HG03135 (cell line): ENCODE results near the gene PGAM5.

Experiments
- ATAC-seq: cut with Tn5 transposase; IDR thresholded peaks from one replicate; pipeline ENCODE4 v1.9.1; 2021; ENCODE audit warnings: mild to moderate bottlenecking, moderate library complexity; ENCODE audit not compliant: unreplicated experiment

The PGAM5 gene

GRCh38 chr12:132710405-132711079 lies at the start of gene PGAM5:
Gene PGAM5 (plus strand): TSS chr12:132710842. CDS start chr12:132710877, 35 bp downstream.
- ATAC-seq: peak; percentile 88

DNA sequence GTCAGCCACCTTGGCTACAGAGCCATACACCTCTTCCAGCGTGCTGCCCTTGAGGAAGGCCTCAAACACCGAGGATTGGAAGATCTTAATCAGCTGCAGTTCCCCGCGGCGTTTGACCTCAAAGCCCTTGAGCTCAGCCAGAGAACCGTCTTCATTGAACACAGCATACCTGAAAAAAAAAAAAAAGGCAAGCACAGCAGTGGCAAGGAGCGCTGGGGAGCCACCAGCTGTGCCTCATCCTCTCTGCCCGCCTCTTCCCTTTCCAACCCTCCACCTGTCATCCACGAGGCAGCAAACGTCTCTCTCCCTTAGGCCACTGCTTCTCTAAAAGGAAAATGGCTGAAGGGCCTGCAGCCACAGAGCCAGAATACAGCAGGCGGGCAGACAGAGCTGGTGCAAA lies 49.6 kb upstream of the PGAM5 start:
- ATAC-seq: no peak

- ATAC-seq: no peak
Observed at GRCh38 chr12:132661972-132662371, 48.7 kb upstream of the PGAM5 start.

DNA sequence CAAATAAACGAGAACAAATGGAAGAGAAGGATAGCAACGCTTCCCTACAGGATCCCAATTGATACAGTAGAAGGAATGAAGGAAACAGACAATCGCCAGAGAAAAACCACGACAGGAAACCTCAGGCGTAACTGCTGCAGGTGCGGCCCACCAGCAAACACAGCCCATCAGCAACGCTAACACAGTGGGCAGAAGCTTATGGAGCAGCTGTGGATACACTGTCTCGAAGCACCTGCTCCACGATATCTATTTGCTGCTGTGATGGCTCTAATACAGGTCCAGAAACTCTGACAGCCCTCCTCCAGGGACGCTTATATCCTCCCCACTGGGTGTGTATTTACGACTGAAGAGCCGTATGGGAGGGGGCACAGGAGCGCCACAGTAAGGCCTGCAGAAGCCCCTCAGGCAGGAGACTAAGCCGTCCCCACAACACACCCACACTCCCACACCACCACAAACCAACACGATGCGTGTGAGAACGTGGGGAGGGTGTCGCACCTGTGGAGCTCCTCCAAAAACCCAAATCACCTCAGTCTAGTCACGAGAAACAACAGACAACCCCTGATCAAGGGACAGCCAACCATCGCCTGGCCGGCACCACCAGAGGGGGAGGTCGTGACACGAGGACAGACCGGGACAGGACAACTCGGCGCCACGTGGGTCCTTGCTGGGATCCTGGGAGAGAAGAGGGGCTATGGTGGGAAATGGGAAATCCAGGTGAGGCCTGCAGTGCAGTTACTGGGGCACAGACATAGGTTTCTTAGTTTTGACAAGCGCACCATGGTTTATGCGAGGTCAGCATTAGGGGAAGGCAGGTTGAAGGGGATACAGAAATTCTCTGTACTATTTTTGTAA lies 47.5 kb upstream of the PGAM5 start:
- no peak for ATAC-seq

- no peak for ATAC-seq
Observed at GRCh38 chr12:132664206-132665148, 46.2 kb upstream of the PGAM5 start.

GRCh38 chr12:132665149-132665491 lies 45.5 kb upstream of the PGAM5 start:
- no peak for ATAC-seq

GRCh38 chr12:132665794-132666193 lies 44.8 kb upstream of the PGAM5 start:
- ATAC-seq: no peak

GRCh38 chr12:132668191-132669088 lies 42.2 kb upstream of the PGAM5 start:
- ATAC-seq: no peak

DNA sequence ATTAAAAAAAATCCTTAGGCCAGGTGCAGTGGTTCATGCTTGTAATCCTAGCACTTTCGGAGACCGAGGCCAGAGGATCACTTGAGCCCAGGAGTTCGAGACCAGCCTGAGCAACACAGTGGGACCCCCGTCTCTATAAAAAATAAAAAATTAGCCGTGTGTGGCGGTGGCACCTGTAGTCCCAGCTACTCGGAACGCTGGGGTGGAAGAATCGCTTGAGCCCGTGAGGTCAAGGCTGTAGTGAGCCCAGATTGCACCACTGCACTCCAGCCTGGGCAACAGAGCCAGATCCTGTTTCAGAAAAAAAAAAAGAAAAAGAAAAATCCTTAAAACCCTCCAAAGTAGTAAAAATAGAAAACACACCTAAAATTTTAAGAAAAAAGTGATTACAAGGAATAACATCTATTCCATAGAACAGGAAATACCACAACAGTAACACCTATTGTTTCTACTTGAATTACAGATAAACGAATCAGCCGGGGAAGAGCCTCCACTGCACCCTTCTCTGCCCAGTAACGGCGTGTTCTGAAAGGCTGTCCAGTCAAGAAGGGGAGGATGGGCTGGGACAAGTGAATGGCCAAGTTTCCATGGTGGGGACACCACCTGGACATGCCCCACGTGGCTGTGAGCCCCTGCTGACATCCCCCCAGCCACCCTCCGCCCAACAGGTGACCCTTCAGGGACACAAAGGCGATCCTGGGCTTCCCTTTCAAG lies 41.3 kb upstream of the PGAM5 start:
- no peak for ATAC-seq

- no peak for ATAC-seq
Observed at GRCh38 chr12:132672116-132672515, 38.5 kb upstream of the PGAM5 start.

- no peak for ATAC-seq
Observed at GRCh38 chr12:132672678-132673077, 38.0 kb upstream of the PGAM5 start.

DNA sequence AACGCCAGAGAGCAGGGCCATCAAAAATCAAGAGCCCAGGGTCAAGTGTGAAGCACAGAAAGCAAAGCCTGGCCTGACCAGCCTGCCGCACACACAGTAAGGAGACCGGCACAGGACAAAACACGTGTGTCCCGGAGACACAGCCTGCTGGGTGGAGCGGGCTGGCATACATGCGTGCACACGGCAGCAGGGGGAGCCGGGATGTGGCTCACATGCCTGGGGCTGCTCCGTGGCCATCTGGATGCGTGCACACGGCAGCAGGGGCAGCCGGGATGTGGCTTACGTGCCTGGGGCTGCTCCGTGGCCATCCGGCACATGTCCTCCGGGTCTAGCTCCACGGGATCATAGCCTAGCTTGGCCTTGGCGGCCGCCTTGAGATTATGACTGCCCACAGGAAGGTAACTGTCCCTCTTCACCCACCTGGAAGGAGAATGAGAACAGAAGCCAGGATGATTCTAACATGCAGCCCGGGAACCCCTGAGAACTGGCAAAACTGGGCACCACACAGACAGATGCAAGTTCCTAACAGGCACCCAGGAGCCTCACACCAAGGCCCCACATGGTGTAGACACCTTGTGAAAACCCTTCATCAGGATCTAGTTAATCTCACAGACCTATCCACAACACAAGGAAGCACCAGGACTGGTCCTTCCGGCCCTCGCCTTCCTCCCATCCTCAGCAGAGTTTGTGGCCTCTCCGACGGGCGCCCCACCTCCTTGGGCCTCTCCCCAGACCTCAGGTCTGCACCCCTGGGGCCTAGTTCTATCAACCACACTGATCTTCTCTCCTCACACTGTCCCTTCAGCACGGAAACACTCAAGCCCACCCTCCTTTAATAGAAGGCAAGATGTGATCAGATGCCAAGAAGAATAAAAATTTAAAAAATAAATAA lies 37.1 kb upstream of the PGAM5 start:
- no peak for ATAC-seq

DNA sequence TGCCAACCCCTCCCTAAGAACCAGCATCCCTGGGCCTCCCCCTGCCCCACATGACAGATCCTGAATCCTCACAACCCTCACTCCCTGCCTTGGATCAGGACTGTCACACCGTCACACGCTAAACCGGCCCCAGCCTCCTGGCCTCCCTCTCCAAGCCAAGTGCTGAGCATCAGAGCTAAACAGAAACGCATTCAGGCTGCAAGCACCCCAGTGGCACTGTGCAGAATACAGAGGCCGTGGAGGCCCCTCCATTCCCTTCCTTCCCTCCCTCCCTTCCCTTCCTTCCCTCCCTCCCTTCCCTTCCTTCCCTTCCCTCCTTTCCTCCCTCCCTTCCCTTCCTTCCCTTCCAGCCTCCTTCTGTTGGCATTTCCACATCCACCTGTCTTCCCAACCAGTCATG lies 36.1 kb upstream of the PGAM5 start:
- ATAC-seq: no peak

- no peak for ATAC-seq
Observed at GRCh38 chr12:132675757-132676432, 34.7 kb upstream of the PGAM5 start.

- ATAC-seq: no peak
Observed at GRCh38 chr12:132677492-132677891, 33.1 kb upstream of the PGAM5 start.

GRCh38 chr12:132685400-132685799 lies 25.2 kb upstream of the PGAM5 start:
- ATAC-seq: no peak

GRCh38 chr12:132686825-132687210 lies 23.8 kb upstream of the PGAM5 start:
- peak; percentile 16 for ATAC-seq
